CD4-positive, alpha-beta T cell treated with Interleukin-4 for 4 hours (primary cell): ENCODE measurements around the gene ZNF865.

Source experiments
- DNase-seq: peaks from one replicate; pipeline ENCODE4 v3.0.0-alpha.2; 2020

Gene ZNF865

GRCh38 chr19:55647732-55648584 lies 42.5 kb downstream of the ZNF865 start, which contains the start of gene CCDC106:
TSS of gene CCDC106 (plus strand) at chr19:55648212. CDS start at chr19:55649047, 835 bp downstream.
- peak; percentile 29 for DNase-seq

GRCh38 chr19:55648585-55649267 lies 43.3 kb downstream of the ZNF865 start:
- DNase-seq: no peak

- DNase-seq: no peak
These were observed 44.0 kb downstream of the ZNF865 start for GRCh38 chr19:55649268-55650125.

- DNase-seq: no peak
These were observed 44.7 kb downstream of the ZNF865 start for GRCh38 chr19:55650126-55650557.

- DNase-seq: no peak
These were observed 45.3 kb downstream of the ZNF865 start for GRCh38 chr19:55650602-55651230.

GRCh38 chr19:55651236-55651635 lies 45.8 kb downstream of the ZNF865 start:
- no peak for DNase-seq

- no peak for DNase-seq
These were observed 47.1 kb downstream of the ZNF865 start for GRCh38 chr19:55652311-55653128.

GRCh38 chr19:55653651-55654322 lies 48.3 kb downstream of the ZNF865 start:
- DNase-seq: peak; percentile 99

GRCh38 chr19:55654323-55654867 lies 48.9 kb downstream of the ZNF865 start:
- peak; percentile 99 for DNase-seq

- DNase-seq: peak; percentile 94
These were observed 49.6 kb downstream of the ZNF865 start, which contains the start of gene U2AF2 for GRCh38 chr19:55654868-55655647. TSS of gene U2AF2 (plus strand) at chr19:55655035. CDS start at chr19:55655105, 70 bp downstream.

GRCh38 chr19:55655648-55656040 lies 50.2 kb downstream of the ZNF865 start:
- no peak for DNase-seq

GRCh38 chr19:55656552-55656951 lies 51.1 kb downstream of the ZNF865 start:
- DNase-seq: no peak

GRCh38 chr19:55656988-55657747 lies 51.7 kb downstream of the ZNF865 start:
- no peak for DNase-seq

GRCh38 chr19:55658846-55659459 lies 53.5 kb downstream of the ZNF865 start:
- DNase-seq: no peak

- no peak for DNase-seq
These were observed 54.4 kb downstream of the ZNF865 start for GRCh38 chr19:55659822-55660221.

- no peak for DNase-seq
These were observed 55.0 kb downstream of the ZNF865 start for GRCh38 chr19:55660404-55660803.

GRCh38 chr19:55660991-55661390 lies 55.5 kb downstream of the ZNF865 start:
- no peak for DNase-seq

- no peak for DNase-seq
These were observed 56.4 kb downstream of the ZNF865 start for GRCh38 chr19:55661826-55662225.
